Right renal pelvis (tissue), 4 donors: Measurements from ENCODE around the gene TTC13. TPM values are rescaled to one million over a fixed set of nuclear protein-coding genes. Genes with fewer than 3 reads are reported as not detected.

ENCODE experiments used
- DNase-seq, 4 donors: peaks; one replicate each; pipeline ENCODE4 v3.0.0-alpha.2; 2013; ENCODE audit warnings: low read depth in 4 of 4, low spot score in 3 of 4, missing footprints in 1 of 4
- polyA plus RNA-seq, 4 donors: library from polyadenylated mRNA; unstranded; fragments of 120-200 nt; gene quantifications; one replicate each; pipeline ENCODE4 v1.2.1, GENCODE V29; 2013; ENCODE audit not compliant: insufficient read length in 4 of 4

TTC13 gene
- polyA plus RNA-seq, 4 donors: 15.7 to 24.3 (median 17.6) TPM

DNA sequence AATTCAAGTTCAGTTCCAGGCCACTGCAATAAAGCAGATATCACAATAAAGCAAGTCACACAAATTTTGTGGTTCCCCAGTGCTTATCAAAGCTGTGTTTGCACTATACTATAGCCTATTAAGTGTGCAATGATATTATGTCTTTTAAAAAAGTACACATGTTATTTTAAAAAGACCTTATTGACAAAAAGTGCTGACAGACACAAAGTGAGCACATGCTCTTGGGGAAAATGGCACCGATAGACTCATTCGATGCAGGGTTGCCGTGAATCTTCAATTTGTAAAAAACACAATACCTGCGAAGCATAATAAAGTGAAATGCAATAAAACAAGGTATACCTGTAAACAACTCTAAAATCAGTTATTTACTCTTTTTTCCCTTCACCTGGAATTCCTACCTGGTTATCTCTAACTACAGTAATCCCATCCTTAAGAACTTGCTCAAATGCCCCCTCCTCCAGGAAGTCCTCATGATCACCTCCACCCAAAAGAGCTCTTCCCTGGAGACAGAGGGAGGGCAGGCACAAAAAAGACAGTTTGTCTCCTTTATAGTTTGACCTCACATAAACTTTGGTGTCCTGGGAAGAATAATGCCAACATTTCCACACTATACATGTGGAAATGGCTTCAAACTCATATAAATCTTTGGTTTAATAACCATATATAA, 100.6 kb downstream of the TTC13 start:
- no peak for DNase-seq

DNA sequence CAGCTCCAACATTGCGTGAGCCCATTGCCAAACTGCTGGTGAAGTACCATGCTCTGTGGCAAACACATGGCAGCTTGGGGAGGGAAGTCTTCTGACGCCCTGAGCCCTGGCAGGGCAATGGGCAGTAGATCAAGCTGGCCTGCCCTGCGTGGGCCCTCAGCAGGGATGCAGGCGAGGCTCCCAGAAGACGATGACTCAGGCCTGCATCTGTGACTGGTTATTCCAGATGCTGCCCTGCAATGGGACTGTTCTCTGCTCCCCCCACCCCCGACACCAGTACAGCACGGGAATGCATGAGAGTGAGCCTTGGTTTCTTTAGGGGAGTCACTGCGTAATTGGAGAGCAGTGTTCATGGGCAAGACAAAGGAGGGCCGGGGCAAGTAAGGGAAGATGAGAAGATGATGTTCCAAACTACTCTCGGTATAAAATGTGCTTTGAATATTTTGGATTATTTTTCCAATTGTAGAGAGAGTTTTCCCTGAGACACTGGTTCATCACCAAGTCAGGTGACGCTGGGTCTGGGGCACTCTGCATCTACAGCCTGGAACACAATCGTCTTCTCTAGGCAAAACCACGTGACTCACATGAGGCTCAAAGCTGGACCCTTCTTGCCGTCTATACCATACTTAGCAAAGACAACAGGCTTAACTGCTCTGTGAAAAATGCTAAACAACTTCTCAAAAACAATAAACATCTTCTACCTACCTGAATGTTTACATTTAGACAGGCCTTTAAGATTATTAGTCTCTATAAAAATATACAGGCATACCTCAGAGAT, 101.3 kb downstream of the TTC13 start:
- no peak for DNase-seq

DNA sequence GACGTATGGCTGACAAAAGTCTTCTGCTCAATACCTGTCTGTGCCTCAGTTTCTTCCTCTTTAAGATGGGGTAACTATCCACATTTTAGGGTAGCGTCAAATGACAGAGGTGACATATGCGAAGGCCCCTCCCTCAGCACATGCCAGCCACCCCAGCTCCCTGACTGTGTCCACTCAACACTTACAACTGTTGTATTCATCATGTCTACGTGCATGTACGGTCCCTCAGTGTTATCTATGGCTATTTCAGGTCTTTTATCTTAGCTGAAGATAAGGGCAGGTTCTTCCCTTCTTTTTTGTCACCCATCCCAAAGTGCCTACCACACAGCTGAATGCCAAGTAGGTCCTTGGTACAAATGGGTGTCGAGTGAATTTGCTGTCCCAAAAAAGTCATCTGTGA, 102.0 kb downstream of the TTC13 start:
- DNase-seq: no peak

DNA sequence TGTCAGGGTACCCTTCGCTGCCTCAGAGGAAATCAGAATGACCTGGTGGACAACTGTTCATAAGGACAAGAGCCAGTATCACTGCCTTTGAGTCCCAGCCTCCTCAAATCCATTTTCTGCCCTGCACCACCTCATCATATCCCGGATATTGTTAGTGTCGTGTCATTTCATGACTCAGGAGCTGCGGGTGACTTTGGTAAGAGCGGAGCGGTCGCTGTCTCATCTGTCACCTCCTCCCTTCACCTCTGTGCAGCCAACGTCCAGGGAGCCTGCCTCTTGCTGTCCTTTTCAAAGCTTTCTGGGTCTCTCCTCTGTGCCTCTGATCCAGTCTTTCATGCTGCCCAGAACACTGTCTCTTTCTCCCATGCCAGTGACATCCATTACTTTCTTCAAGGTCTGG, 103.3 kb downstream of the TTC13 start:
- DNase-seq: no peak

DNA sequence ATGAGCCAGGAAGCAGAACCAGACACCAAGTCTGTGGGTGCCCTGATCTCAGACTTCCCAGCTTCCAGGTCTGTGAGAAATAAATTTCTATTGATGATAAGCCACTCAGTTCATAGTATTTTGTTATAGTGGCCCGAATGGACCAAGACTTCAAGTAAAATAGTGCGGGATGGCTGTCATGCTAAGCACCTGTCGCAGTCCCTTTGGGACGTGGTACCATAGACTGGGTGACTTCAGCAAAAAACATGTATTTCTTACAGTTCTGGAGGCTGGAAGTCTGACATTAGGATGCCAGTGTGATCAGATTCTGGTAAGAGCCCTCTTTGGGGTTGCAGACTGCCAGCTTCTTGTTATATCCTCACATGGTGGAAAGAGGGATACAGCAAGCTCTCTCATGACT, 107.7 kb downstream of the TTC13 start:
- no peak for DNase-seq

DNA sequence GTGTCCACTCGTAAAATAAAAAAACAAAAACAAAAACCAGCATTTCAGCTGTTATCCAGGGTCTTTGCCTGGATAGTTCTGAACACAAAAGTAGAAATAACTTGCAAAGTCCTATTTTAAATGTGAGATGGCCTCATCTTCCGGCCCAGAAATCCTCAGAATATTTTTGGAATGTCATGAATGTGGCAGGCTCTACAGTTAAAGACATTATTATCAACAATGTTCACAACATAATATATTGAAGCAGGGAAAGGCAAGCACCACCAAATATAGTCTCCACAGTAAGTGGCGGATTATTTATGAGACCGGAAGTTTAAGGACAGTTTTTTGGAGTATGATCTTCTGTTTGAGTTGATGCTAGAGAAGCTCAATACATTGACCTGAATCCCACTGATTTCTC, 109.2 kb downstream of the TTC13 start:
- DNase-seq: no peak

DNA sequence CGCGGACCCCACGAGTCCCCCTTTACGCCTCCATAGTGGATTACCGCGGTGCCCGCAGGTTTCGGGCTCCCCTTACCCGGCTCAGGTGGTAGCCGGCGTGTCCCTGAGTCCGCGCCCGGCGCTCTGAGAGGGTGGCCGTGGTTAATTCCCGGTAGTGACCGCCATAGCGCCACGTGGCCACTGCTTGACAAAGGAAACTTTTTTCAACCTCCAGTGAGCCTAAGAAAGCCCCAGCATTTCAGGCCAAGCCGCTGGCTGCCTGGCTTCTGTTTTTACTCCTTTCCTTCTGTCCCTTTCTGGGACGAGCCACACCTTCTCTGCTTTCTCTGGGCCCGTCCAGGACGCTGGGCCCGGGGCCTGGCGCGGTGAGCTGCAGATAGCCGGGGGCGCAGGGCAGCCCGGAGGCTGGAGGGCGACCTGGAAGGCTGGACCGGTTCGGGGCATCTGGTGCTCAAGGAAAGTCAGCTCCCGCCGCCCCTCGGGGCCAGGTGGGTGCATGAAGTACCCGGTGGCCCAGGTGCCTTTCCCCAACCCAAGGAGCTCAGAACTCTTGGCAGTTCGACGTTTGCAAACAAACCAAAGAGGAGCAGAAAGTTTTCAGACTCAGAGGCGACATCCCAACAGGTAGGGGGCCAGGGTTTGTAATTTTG, 109.8 kb downstream of the TTC13 start:
- DNase-seq: no peak

DNA sequence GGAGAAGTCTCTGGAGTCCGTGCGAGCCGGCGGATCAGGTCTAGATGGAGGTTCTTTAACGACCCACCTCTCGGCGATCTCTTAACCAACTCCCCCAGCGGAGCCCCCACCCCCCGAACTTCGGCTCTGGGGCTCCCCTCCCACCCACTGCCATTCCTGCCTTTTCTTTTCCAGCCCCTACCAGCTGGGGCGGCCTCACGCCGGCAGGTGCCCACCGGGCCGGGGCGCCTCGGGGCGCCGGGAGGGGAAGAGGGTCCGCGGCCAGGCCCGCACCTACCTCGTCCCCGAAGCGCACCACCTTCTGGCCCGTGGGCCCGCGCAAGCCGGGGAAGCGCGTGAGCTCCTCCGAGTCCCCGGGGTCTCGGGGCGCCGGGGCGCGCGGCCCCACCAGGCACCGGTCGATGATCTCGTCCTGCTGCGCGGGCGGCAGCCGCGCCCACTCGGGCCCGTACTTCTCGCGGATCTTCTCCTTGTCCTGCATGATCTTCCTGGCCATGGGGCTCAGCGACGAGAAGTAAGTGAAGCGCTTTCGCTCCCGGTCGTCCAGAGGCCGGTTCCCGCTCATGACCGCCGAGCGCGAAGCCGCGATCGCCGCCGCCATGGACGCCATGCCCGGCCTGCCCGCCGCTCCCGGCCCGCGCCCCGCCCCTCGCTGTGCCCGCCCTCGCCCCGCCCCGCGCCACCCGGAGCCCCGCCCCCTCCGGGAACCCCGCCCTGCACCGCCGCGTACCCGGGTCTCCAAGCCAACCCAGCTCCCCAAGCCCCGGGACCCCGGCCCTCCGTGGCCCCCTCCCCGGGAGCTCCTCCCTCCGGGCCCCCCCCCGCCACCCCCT, 110.5 kb downstream of the TTC13 start, which contains the start of gene C1orf198:
Gene C1orf198 (minus strand): TSS at position 619 of the 833 bp plus-strand sequence. CDS start 9 bp downstream, at position 610.
- no peak for DNase-seq

DNA sequence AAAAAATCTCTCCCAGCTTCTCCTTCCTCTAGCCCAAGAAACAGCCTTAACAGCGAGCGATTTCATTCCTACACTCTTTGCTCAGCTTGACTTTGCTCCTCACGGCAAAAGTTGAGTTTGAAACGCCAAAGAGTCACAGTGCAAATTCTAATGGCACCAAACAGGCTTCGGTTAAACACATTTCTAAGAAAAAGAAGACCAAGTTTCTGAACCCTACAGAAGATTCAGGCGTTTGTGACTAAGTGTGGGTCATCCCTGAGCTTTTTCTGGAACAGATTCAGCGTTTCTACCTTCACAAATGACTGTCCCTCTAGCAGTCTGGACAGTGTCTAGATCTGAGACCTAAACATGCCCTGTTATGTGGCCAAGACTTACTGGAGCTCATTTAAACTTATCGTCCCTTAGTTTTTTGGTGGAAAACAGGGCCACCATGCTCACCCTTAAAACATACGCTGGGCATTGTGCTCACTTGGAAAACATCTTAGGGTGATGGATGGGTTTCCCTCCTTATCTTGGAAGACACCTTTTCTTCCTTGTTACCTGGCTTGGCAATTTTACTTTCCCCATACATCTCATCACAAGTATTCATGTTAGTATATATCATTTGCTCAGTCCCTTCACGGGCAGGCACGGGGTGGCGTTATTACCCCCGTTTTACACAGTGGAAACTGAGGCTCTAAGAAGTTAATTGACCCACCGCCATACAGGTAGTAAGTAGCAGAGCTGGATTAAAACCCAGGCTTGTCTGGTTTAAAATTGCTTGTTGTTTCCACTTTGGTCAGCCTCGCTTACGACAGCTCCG, 111.4 kb downstream of the TTC13 start:
- DNase-seq: no peak

DNA sequence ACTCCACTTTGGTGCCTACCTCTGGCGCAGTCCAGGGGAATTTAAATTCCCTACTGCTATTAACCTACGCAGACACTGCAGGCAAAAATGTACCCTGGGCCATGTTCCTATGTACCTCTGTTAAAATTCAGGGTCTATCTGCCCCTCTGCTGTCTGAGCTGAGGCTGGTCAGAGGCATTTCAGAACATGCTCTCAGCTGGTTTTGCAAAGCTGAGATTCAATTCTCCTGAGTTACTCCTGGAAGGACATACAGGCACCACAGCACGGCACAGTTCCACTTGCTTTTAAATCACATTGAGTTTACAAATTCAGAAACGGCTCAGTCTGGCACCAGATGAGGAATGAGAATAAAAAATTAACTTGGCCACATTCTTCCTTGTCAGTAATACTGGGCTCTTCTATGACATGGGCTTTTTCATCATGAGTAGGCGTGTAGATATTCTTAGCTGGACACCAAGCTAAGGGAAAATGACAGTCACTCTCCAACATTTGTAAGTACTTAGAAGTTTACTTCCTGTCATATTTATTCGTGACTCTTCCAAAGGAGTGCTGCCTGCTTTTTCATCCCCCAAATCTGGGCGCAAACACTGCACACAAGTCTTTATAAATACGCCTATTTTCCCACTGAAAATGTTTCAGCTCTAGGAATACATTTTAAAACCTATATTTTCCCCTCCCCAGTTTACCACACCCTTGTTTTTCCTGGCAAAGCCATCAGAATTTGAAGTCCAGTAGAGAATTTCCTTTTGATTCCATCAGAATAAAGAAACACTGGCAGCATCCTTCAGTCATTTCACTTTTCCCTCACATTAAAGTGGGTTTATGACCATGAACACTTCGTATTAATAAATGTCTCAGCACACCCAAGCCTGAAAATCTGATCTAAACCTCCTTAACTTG, 112.2 kb downstream of the TTC13 start:
- no peak for DNase-seq

DNA sequence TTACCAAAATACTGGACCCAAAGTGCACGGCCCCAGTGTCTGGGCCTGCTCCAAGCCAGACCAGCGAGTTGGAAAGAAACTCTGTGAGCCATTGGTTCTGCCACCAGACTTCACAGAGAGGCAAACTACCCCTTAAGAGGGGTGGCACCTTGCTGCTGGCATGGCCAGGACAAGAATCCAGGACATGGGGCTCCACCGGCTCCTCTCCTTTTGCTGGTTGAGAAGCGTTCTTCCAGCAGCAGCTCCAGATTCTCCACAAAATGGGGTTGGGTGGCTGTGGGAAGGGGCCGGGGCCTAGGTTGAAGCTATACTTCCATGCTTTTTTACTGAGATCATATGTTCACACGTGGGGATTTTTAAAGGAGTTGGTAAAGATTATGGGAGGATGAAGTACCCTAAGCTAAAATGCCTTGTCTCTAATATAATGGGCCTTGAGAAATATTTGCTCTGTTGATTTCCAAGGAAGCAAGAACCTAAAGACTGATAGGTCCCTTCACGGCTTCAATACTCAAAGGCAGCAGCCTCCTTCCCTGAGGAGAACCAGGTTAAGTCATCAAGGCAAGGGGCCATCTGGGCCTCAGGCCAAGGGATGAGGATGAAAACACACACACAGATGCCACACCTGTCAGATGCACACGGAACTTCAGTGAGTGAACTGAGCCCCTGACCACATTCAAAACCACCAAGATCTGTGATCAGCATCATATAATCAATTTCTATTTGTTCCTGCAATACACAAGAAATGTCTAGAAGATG, 113.4 kb downstream of the TTC13 start:
- DNase-seq: no peak

DNA sequence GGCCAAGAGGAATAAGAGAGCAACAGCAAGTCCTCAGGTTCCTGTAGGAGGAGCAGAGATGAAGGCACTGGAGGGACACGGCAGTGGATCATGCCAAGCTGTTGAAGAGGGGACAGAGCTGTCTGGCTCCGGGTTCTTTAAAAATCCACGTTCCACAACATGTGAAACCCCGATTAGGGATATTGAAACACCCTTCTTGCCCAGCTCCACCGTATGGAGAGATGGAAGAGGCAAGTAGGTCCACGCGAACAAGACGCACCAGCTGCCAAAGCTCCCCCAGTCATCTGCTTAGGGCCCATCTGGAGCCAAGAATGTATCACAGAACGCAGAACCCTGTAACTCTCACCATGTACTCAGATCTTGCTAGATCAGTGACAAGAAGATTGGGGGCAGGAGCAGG, 114.2 kb downstream of the TTC13 start:
- DNase-seq: no peak

DNA sequence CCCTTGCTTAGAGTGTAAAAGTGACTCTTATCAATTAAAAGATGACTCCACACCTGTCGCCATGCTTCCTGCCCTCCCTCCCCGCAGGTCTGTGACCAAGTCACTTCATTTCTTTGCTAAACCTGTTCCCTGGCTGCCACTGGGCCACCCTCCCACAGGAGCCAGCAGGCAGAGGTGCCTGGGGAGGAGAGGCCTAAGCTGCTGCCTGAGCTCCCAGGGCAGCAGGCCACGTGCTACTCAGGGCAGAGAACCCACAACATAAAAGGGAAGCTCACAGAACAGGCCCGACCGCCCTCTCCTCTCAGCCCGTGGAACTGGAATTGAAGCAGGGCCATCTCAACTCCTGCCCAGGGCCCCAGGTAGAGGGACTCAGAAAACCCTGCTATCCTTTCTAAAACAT, 115.2 kb downstream of the TTC13 start:
- no peak for DNase-seq

DNA sequence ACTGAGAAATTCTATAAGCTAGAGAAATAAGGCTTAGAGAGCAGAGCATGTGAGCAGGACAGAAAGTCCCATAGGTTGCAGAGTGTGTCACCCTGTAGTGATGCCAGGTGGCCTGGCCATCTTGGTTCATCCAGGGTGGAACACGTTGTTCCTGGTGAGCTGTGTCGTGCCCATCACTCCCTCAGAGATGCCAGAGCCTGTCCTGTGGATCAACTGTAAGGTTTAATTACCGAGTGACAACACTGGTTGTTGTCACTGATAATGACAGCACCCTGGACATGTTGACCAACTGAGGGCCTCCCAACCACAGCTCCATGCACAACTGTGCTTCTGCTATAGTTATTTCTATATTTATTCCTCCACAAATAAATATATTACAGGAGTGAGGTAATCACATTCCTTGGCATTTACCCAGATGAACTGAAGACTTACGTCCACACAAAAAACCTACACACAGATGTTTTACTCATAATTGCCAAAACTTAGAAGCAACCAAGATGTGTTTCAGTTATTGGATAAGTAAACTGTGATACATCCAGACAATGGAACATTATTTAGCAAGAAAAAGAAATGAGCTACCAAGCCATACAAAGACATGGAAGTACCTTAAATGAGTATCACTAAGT, 116.6 kb downstream of the TTC13 start:
- no peak for DNase-seq

DNA sequence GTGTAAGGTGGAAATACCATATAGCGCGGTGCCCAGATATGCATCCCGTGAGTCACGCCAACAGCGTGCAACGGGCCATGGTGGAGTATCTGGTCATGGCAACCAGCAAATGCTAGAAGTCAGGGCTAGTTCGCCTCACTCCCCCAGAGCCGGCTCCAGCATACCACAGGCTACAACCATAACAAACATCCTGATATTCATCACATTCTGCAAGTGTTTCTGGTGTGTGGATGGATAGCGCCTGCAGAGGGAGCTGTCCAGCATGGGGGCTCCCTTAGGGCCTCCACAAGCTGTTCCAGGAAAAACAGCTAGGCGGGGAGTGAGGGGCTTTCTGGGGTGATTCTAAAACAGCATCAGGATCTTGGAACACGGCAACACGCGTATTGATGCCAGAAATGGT, 117.2 kb downstream of the TTC13 start:
- DNase-seq: no peak

DNA sequence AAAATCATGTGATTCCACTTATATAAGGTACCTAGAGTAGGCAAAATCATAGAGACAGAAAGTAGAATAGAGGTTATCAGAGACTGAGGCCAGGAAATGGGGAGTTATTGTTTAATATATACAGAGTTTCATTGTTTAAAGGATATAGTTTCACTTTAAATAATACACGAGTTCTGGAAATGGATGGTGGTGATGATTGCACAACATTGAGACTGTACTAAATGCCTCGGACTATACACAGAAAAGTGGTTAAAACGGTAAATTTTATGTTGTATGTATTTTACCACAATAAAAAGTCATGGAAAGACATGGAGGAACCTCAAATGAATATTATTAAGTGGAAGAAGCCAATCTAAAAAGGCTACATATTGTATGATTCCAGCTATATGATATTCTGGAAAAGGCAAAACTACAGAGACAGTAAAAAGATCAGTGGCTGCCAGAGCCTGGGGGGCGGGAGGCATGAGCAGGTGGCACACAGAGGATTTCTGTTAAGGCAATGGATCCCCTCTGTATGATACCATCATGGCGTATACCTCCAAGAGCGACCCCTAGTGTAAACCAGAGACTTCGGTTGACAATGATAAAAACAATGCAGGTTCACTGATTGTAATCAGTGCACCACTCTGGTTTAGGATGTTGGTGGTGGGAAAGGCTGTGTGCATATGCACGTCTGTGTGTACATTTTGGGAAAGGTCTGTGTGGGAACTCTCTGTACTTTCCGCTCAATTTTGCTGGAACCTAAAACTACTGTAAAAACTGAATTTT, 117.9 kb downstream of the TTC13 start:
- DNase-seq: no peak
